AML-193 (cell line): Measurements from ENCODE around the gene SMAGP.
"Not testable (repeated sequence)": the region's sequence is repeated elsewhere in the genome, so short reads cannot be mapped to it uniquely, and the experiment has no call there.

Source experiments
- DNase-seq, 2 experiments: peaks; one replicate each; lab custom pipeline; 2025; lab: John Stamatoyannopoulos, UW

SMAGP gene

DNA sequence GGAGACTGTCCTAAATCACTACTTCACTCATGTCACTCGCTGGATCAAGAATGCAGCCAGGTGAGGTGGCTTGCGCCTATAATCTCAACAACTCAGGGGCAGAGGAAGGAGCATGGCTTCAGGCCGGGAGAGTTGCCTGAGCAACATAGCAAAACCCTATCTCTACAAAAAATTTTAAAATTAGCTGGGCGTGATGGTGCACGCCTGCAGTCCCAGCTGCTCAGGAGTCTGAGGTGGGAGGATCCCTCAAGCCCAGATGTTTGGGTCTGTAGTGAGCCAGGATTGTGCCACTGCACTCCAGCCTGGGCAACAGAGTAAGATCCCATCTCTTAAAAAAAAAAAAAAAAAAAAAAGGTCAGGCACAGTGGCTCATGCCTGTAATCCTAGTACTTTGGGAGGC is 5.9 kb downstream of the SMAGP start:
- DNase-seq: no peak

GRCh38 chr12:51263341-51263740 is 6.9 kb downstream of the SMAGP start:
- DNase-seq: no peak

DNA sequence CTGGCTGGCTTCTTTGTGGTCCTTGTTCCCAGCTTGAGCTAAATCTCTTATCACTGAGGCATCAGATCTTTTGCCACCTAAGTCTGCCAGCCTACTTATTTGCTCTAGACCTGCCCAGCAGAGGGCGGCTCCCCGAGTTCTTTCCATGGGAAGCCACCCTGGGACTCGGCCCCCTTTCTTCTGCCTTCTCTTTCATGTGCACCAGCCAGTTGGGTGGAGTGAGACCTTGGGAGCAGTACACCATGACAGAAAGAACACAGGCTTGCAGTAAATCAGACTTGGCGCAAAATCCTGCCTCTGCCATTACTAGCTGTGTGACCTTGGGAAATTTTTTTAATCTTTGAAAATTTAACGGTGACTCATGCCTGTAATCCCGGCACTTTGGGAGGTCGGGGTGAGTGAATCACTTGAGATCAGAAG is 7.4 kb downstream of the SMAGP start:
- DNase-seq: peak in 1 of 2 experiments; percentile 16

DNA sequence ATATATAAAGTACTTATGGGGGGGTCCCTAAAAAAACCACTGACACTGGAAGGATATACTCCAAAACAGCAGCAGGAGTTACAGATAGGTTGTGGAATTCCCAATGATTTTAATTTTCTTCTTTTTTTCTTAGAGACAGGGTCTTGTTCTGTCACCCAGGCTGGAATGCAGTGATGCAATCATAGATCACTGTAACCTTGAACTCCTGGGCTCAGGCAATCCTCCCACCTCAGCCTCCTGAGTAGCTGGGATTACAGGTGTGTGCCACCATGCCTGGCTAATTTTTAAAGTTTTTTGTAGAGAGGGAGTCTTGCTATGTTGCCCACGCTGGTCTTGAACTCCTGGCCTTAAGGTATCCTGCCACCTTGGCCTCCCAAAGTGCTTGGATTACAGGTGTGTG is 10.6 kb downstream of the SMAGP start:
- not testable (repeated sequence) for DNase-seq

- no peak for DNase-seq
These were observed 15.7 kb downstream of the SMAGP start for GRCh38 chr12:51254536-51254935.

GRCh38 chr12:51253276-51253675 is 16.9 kb downstream of the SMAGP start:
- no peak for DNase-seq

- no peak for DNase-seq
These were observed 22.6 kb downstream of the SMAGP start for GRCh38 chr12:51247523-51248206.

DNA sequence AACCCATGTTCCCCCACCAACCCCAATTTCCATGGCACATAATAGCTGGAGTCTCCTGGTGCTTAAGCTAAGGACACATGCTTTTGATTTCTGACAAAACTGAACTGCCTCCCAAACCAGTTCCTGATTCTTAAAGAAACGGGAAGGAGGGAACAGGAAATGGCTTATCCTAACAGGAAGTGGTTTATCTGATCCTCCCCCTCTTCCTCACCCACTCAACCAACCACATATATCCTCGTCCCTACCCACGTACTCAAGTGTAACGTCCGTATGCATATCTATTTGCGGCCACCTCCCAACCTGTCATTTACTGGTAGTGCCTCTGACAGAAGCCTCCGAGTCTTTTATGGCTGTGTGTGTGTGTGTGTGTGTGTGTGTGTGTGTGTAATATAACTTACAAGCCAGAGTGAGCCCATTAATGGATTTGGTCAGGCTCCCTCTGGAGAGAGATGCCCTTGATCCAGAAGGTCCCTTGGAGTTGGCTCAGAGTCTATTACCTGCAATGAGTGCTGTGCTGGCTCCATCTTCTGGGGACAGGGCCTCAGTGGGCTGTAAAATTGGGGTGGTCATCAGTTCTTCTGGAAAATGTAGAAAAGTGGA is 23.9 kb downstream of the SMAGP start:
- DNase-seq: peak; percentile 91

DNA sequence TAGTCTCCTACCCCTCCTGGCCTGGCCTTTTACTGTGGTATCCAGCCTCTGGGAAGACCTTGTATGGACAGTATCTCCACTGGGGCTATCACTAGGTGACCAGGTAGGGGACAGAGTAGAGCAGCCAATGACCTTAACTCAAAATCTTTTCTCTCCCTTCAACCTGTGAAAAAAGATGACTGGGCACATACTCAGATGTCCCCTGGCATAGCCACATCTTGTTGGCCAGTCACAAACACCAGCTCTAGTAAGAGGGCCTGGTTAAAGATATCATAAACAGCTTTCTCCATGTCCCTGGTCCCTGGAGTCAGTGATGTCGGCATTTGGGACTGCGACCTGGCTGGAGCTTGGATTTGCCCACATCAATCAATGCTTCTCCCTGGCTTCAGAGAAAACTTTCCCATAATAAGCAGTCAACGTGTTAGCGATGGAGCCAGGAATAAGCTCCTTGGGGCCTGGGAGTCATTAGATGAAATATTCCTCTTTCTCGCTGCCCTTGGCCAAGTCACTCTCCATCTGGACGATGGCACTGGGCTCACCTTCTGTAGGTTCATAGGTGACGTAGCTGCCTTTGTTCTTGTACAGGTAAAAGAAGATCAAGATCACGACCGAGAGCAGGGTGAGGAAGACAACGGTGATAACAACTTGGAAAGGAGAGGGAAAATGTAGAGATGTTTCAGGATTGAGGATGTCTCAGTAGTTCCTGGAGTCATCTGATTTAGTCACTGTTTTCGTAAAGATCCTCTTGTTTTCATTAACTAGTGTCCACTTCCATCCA is 24.6 kb downstream of the SMAGP start:
- DNase-seq: no peak

- DNase-seq: no peak
These were observed 25.9 kb downstream of the SMAGP start for GRCh38 chr12:51244269-51244668.

DNA sequence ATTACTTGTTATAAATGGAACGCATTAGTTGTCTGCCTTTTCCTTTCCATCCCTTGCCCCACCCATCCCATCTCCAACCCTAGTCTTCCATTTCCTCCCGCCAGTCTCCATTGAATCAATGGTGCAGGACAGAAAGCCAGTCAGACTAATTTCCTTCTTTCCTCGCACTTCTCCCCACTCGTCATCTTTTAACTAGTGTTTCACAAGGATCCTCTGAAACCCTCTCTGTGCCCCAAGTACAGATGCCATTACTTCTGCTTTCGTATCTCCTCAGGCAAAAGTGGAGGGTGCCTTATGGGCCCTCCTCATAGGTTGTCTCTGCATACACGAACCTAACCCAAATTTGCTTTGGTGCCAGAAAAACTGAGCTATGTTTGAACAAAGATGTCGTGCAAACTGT is 27.3 kb downstream of the SMAGP start:
- peak; percentile 35 to 39 for DNase-seq

- no peak for DNase-seq
These were observed 28.1 kb downstream of the SMAGP start for GRCh38 chr12:51242120-51242519.

DNA sequence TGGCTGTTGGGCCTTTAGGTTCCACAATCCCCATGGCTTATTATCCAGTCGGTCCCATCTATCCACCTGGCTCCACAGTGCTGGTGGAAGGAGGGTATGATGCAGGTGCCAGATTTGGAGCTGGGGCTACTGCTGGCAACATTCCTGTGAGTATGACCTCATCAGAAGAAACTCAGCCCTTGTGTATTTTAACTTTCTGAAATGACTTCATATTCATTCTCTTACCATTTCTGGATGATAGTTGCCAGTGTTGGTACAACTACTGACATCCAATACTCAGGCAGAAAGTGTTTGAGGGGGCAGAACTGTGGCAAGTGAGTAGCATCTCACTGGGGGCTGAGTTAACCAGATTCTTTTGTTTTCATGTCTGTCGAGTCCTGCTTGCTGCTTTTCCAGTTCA is 29.2 kb downstream of the SMAGP start:
- DNase-seq: no peak

- DNase-seq: peak; percentile 87 to 93
These were observed 31.5 kb downstream of the SMAGP start, which contains the start of gene DAZAP2 for GRCh38 chr12:51238510-51239334. Gene DAZAP2 (plus strand): TSS chr12:51238826. CDS start chr12:51238908, 82 bp downstream.

GRCh38 chr12:51238037-51238509 is 32.1 kb downstream of the SMAGP start:
- no peak for DNase-seq

DNA sequence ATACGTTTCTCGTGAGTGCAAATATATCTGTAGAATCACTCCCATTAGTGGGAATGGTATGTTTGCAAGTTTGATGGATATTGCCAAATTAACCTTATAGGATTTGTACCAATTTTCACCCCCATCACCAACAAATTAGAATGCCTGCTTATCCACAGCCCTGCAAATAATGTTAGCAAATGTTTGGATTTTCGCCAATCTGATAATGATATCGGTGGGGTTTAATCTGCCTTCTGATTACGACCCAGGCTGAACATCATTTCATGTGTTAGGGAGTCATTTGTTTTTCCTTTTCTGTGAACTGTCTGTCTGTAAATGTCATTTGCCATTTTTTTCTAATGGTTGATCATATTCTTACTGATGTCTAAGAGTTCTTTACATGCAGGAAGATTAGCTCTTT is 35.7 kb downstream of the SMAGP start:
- no peak for DNase-seq

DNA sequence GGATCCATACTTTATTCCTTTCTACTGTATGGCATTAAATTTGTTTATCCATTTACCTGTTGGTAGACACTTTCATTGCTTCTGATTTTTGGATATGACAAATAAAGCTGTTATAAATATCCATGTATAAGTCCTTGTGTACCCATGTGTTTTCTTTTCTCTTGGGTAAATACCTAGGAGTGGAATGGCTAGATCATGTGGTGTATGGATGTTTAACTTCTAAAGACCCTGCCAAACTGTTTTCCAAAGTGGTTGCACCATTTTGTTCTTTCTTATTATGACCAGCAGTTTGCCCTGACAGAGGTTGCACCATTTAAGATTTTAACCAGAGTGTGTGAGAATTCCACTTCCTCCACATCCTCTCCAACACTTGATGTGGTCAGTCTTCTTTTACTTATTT is 37.6 kb downstream of the SMAGP start:
- no peak for DNase-seq

DNA sequence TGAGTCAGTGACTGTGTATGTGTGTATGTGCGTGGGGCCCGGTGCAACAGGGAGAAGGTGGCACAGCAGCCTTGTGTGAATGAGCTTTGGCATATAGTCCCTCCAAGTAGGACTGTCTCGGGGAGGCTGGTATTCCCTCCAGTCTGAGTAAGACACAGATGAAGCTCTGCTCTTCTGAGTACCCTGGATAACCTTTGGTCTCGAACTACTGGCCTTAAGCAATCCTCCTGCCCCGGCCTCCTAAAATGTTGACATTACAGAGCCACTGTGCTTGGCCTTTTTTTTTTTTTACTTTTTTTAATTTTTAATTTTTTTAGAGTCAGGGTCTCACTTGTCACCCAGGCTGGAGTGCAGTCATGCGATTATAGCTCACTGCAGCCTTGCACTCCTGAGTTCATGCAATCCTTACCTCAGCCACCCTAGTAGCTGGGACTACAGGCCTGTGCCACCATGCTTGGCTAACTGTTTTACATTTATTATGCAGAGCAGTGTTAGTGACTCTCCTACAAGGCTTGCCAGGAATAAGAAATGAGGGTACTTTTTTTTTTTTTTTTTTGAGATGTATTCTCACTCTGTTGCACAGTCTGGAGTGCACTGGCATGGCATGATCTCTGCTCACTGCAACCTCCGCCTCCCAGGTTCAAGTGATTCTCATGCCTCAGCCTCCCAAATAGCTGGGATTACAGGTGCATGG is 41.0 kb downstream of the SMAGP start:
- no peak for DNase-seq

GRCh38 chr12:51227962-51228361 is 42.3 kb downstream of the SMAGP start:
- DNase-seq: no peak

DNA sequence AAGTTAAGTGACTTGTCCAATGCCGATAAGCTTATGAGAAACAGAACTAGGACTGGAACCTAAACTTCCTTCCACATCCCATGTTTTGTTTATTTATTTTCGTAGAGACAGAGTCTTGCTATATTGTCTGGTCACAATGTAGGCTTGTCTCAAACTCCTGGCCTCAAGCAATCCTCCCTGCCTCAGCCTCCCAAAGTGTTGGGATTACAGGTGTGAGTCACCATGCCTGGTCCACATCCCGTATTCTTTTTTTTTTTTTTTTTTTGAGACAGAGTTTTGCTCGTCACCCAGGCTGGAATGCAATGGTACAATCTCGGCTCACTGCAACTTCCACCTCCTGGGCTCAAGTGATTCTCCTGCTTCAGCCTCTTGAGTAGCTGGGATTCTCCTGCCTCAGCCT is 43.1 kb downstream of the SMAGP start:
- DNase-seq: not testable (repeated sequence)

DNA sequence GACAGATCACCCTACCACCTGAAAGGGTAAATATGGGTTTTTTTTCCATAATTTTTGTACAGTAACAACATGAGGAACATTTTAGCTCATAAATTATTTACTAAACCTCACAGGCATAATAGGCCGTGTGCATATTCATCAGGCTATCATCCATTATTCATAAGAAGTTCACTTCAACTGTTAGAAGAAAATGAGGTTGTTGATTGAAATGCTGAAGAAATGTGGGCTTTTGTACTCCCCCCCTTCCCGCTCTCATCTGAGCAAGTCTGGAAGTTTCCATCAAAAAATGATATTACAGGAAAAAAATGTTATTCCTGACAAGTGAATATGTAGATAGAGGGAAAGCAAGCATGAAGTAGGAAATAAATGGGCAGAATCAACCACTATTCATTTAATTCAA is 44.4 kb downstream of the SMAGP start:
- no peak for DNase-seq
